Tibial nerve (tissue), 4 donors: Measurements from ENCODE around the gene RFX7. TPM values are rescaled to one million over a fixed set of nuclear protein-coding genes. Genes with fewer than 3 reads are reported as not detected.

Experiments used
- DNase-seq, 2 donors: peaks; one replicate each; pipeline ENCODE4 v3.0.0-alpha.2; 2019; ENCODE audit warnings: low spot score in 2 of 2
- H3K27ac ChIP-seq, 4 donors: fragments of 200-600 bp; sonication (generic) in 3 of 4; one replicate each; pipeline ENCODE4 v1.5.1; 2017 to 2019; ENCODE audit warnings: mild to moderate bottlenecking in 1 of 4
- H3K27me3 ChIP-seq, 2 donors: fragments of 200-600 bp; sonication (generic) in 1 of 2; one replicate each; pipeline versions ENCODE4 v1.5.1 to v1.6.0; 2017 to 2019
- H3K36me3 ChIP-seq, 3 donors: fragments of 200-600 bp; sonication (generic); one replicate each; pipeline ENCODE4 v1.5.1; 2018 to 2019
- H3K4me1 ChIP-seq, 4 donors: fragments of 200-600 bp; sonication (generic) in 3 of 4; one replicate each; pipeline ENCODE4 v1.5.1; 2017 to 2019
- H3K4me3 ChIP-seq, 4 donors: fragments of 200-600 bp; sonication (generic) in 3 of 4; one replicate each; pipeline ENCODE4 v1.5.1; 2017 to 2019; ENCODE audit warnings: mild to moderate bottlenecking in 1 of 4, moderate library complexity in 1 of 4
- H3K9me3 ChIP-seq, 4 donors: fragments of 200-600 bp; sonication (generic) in 3 of 4; one replicate each; pipeline ENCODE4 v1.5.1; 2017 to 2019
- CTCF ChIP-seq, 5 experiments: fragments of 200-600 bp in 3 of 5; fragments of 450-650 bp in 2 of 5; sonication (generic) in 3 of 5; IDR thresholded peaks; one replicate each; pipeline ENCODE4 v1.5.1; 2016 to 2019; ENCODE audit warnings: antibody characterized with exemption in 5 of 5, mild to moderate bottlenecking in 3 of 5, moderate library complexity in 2 of 5
- EP300 ChIP-seq, 2 donors: sonication (generic); formaldehyde crosslinking; IDR thresholded peaks; one replicate each; pipeline ENCODE4 v1.6.1; 2017; ENCODE audit warnings: antibody characterized with exemption in 2 of 2, mild to moderate bottlenecking in 1 of 2
- POLR2A ChIP-seq, 2 donors: fragments of 450-650 bp; IDR thresholded peaks; one replicate each; pipeline ENCODE4 v1.6.1; 2017; ENCODE audit warnings: antibody characterized with exemption in 2 of 2, mild to moderate bottlenecking in 2 of 2, moderate library complexity in 2 of 2
- WGBS, 2 donors: methylation state at CpG; one replicate each; pipeline ENCODE4 v1.1.5; 2018; 5-methylcytosine and 5-hydroxymethylcytosine counted together
- total RNA-seq, 4 donors: library from RNA; depleted of rRNA; stranded (reverse); fragments of >200 nt; gene quantifications; one replicate each; pipeline ENCODE4 v1.1.0, GENCODE V29; 2016

The RFX7 gene
- total RNA-seq, 4 donors from 2014 or later, result 7.1 to 13.8 (median 10.0) TPM

- H3K27ac ChIP-seq, result no peak overlapping the region
- WGBS, 2 donors, result 91 to 98% methylated on average over 4 of the region's 4 CpGs
- TF ChIP-seq EP300 (IDR thresholded peaks at IDR 0.05) (no peak), CTCF (IDR thresholded peaks at IDR 0.05) (no peak)
Measured at GRCh38 chr15:56124391-56124790, 119.3 kb downstream of the RFX7 start.

GRCh38 chr15:56105855-56106254 lies 137.8 kb downstream of the RFX7 start:
- no peaks in the 10 kb centered on the region for H3K9me3 ChIP-seq
- H3K27ac ChIP-seq, result no peak overlapping the region
- no peak overlapping the region for H3K4me3 ChIP-seq
- TF ChIP-seq POLR2A (IDR thresholded peaks at IDR 0.05), result no peak
- no peak for TF ChIP-seq EP300 (IDR thresholded peaks at IDR 0.05)
- TF ChIP-seq CTCF (IDR thresholded peaks at IDR 0.05), result no peak
- no peaks in the 10 kb centered on the region for H3K4me1 ChIP-seq
- DNase-seq, result no peak
- H3K36me3 ChIP-seq, result peaks cover 0 to 8% (median 0%) of the 10 kb centered on the region in 3 donors
- 50 to 64% methylated on average over 1 of the region's 1 CpG for WGBS, 2 donors
- no peaks in the 10 kb centered on the region for H3K27me3 ChIP-seq

More at GRCh38 chr15:56124391-56124790, 119.3 kb downstream of the RFX7 start:
- Histone ChIP-seq H3K4me1 (no peaks in the 10 kb centered on the region), H3K27me3 (no peaks in the 10 kb centered on the region), H3K4me3 (no peak overlapping the region), H3K9me3 (peaks cover 0 to 50% (median 15%) of the 10 kb centered on the region in 4 donors), H3K36me3 (peaks cover 0 to 41% (median 0%) of the 10 kb centered on the region in 3 donors)
- DNase-seq, result no peak

- H3K4me3 ChIP-seq, result no peak overlapping the region
- H3K9me3 ChIP-seq, result no peaks in the 10 kb centered on the region
- no peaks in the 10 kb centered on the region for H3K4me1 ChIP-seq
- TF ChIP-seq CTCF (IDR thresholded peaks at IDR 0.05), result no peak
- no peak for TF ChIP-seq POLR2A (IDR thresholded peaks at IDR 0.05)
- peak in 1 of 2 donors; percentile 9 for TF ChIP-seq EP300 (IDR thresholded peaks at IDR 0.05)
- H3K36me3 ChIP-seq, result peaks cover 0 to 15% (median 0%) of the 10 kb centered on the region in 3 donors
- WGBS, 2 donors, result 55 to 61% methylated on average over 3 of the region's 3 CpGs
- H3K27ac ChIP-seq, result no peak overlapping the region
- no peak for DNase-seq
- H3K27me3 ChIP-seq, result no peaks in the 10 kb centered on the region
Measured at GRCh38 chr15:56102441-56102840, 141.2 kb downstream of the RFX7 start.

GRCh38 chr15:56099311-56099710 lies 144.4 kb downstream of the RFX7 start:
- TF ChIP-seq CTCF (IDR thresholded peaks at IDR 0.05) (no peak), POLR2A (IDR thresholded peaks at IDR 0.05) (no peak), EP300 (IDR thresholded peaks at IDR 0.05) (no peak)
- no peak overlapping the region for H3K27ac ChIP-seq
- H3K9me3 ChIP-seq, result no peaks in the 10 kb centered on the region
- no peak for DNase-seq
- peaks cover 0 to 46% (median 15%) of the 10 kb centered on the region in 3 donors for H3K36me3 ChIP-seq
- no peaks in the 10 kb centered on the region for H3K27me3 ChIP-seq
- 83 to 84% methylated on average over 2 of the region's 2 CpGs for WGBS, 2 donors
- H3K4me3 ChIP-seq, result no peak overlapping the region
- H3K4me1 ChIP-seq, result no peaks in the 10 kb centered on the region

GRCh38 chr15:56098195-56098863 lies 145.3 kb downstream of the RFX7 start:
- no peaks in the 10 kb centered on the region for H3K27me3 ChIP-seq
- WGBS, 2 donors, result 71 to 73% methylated on average over 5 of the region's 5 CpGs
- no peak overlapping the region for H3K4me3 ChIP-seq
- H3K9me3 ChIP-seq, result no peaks in the 10 kb centered on the region
- TF ChIP-seq EP300 (IDR thresholded peaks at IDR 0.05), result no peak
- H3K27ac ChIP-seq, result no peak overlapping the region
- peaks cover 0 to 56% (median 15%) of the 10 kb centered on the region in 3 donors for H3K36me3 ChIP-seq
- DNase-seq, result no peak
- no peaks in the 10 kb centered on the region for H3K4me1 ChIP-seq
